Coronary artery (tissue), 2 donors: ENCODE data around the gene MET.
"Not testable (repeated sequence)": the region's sequence is repeated elsewhere in the genome, so short reads cannot be mapped to it uniquely, and the experiment has no call there.

Source experiments
- DNase-seq: peaks from one replicate; pipeline ENCODE4 v3.0.0-alpha.2; 2017; ENCODE audit warnings: low spot score
- H3K27ac ChIP-seq, 2 donors: fragments of 200-600 bp; sonication (generic); one replicate each; pipeline ENCODE4 v1.5.1; 2016 to 2019
- H3K4me3 ChIP-seq: fragments of 200-600 bp; sonication (generic); 2 replicates; pipeline ENCODE4 v1.5.1; 2016; ENCODE audit warnings: mild to moderate bottlenecking, moderate library complexity
- CTCF ChIP-seq: fragments of 200-600 bp; sonication (generic); IDR thresholded peaks from one replicate; pipeline ENCODE4 v1.5.1; 2019; ENCODE audit warnings: antibody characterized with exemption

MET gene

DNA sequence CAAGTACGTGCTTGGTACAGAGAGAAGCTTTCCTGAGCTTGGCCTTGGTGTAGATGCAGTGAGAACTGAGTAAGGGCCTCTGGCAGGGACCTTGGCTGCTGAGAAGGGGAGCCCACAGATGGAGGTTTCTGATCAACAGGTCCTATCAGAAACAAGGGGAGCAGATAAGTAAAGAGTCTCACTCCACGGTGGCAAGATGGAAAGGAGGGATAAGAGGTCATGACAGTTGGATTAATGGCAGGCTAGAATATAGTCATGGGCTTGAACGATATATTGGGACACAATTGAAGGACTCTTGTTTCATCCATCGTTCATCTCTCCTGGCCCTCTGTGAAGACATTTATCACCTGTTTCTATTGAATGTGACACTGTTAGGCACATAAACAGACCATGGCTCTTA is 41.5 kb downstream of the MET start:
- Histone ChIP-seq H3K4me3 (no peak overlapping the region), H3K27ac (no peak overlapping the region)
- no peak for TF ChIP-seq CTCF
- DNase-seq, result no peak

GRCh38 chr7:116713918-116714317 is 41.9 kb downstream of the MET start:
- DNase-seq, result no peak
- Histone ChIP-seq H3K4me3 (no peak overlapping the region), H3K27ac (no peak overlapping the region)
- TF ChIP-seq CTCF, result no peak

DNA sequence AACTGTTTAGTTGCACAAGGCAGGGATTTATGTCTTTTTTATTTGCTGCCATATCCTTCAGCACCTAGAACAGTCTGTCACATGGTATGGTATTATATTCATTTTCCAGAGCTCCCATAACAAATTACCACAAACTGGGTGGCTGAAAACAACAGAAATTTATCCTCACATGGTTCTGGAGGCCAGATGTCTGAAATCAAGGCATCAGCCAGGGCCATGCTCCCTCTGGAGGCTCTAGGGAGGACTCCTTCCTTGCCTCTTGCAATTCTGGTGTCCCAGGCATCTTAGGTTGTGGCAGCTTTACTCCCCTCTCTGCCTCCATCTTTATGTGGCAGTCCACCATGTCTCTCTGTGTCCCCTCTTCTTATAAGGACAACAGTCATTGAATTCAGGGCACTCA is 43.1 kb downstream of the MET start:
- DNase-seq, result no peak
- no peak for TF ChIP-seq CTCF
- Histone ChIP-seq H3K27ac (no peak overlapping the region), H3K4me3 (no peak overlapping the region)

DNA sequence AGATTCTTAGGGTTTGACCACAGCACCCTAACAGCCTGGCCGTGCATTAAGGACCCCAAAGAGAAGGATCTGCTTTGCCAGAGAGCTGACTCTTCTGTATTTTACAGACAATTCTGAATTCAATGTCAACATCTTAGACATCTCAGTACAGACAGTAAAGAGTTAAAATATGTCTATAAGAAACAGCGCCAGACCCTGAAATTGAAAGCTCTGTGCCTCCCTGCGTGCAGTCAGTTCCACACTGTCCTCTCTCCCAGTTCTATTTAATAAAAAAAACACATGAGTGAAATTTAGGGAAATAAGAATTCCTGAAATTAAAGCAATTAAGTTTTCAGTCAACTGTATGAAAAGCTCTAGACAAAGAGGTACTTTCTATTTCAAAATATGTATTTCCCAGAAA is 45.1 kb downstream of the MET start:
- H3K27ac ChIP-seq, result no peak overlapping the region
- DNase-seq, result no peak
- no peak overlapping the region for H3K4me3 ChIP-seq
- TF ChIP-seq CTCF, result no peak

DNA sequence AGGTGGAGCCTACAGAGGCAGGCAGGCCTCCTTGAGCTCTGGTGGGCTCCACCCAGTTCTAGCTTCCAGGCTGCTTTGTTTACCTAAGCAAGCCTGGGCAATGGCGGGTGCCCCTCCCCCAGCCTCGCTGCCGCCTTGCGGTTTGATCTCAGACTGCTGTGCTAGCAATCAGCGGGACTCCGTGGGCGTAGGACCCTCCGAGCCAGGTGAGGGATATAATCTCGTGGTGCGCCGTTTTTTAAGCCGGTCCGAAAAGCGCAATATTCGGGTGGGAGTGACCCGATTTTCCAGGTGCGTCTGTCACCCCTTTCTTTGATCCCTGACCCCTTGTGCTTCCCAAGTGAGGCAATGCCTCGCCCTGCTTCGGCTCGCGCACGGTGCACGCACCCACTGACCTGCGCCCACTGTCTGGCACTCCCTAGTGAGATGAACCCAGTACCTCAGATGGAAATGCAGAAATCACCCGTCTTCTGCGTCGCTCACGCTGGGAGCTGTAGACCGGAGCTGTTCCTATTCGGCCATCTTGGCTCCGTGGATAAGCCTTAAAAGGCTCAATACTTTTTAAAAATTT is 52.0 kb downstream of the MET start:
- not testable (repeated sequence) for H3K4me3 ChIP-seq, DNase-seq, H3K27ac ChIP-seq

GRCh38 chr7:116724560-116725231 is 52.7 kb downstream of the MET start:
- no peak for DNase-seq
- TF ChIP-seq CTCF, result no peak
- Histone ChIP-seq H3K4me3 (no peak overlapping the region), H3K27ac (no peak overlapping the region)

- Histone ChIP-seq H3K4me3 (no peak overlapping the region), H3K27ac (no peak overlapping the region)
- TF ChIP-seq CTCF, result no peak
- DNase-seq, result no peak
Measured at GRCh38 chr7:116726149-116726548, 54.2 kb downstream of the MET start.
